Sigmoid colon (tissue), 4 donors: Measurements from ENCODE around the gene FTCDNL1.

ENCODE experiments used
- EP300 ChIP-seq, 4 donors: sonication (generic); formaldehyde crosslinking; IDR thresholded peaks; one replicate each; pipeline ENCODE4 v1.6.1; 2017; ENCODE audit warnings: antibody characterized with exemption in 4 of 4
- TF ChIP-seq, protein P1 (sequence below), 4 experiments: fragments of 450-650 bp in 3 of 4; fragments of 200-600 bp in 1 of 4; IDR thresholded peaks; one replicate each; pipeline ENCODE4 v1.5.1; 2016 to 2019; ENCODE audit warnings: antibody characterized with exemption in 4 of 4, mild to moderate bottlenecking in 3 of 4, moderate library complexity in 2 of 4

DNA sequence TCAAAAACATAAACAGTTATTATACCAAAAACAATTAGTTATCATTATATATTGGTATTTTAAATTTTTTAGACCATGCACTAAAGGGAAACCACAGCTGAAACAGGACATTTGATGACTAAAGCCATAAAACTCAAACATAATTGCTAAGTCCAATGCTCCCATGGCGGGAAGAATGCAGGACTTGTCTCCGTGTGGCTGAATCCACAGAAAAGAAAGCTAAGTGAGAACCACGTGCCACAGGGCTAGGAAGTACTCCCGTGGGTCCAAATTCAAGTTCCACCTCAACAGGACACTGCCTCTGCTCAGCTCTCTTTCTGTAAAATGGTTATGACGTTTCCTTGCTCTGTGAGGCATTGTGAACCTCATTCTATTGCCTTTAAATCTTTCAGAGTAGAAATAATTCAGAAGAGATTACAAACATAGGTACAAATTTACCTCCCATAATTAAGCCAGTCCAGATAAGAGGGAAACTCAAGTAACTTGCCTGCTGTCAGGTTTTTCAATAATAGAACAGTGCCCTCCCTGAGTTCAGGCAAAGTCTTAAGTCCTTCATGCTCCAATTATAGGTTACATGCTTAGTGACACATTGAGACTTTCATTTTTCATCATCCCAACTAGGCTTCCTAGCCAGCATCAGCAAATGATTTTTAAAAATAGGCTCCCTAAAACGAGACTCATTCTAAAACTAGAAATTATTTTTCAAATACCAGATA lies 36.7 kb downstream of the FTCDNL1 start:
- TF ChIP-seq EP300 (IDR thresholded peaks at IDR 0.05): no peak
- TF ChIP-seq, protein P1, sequence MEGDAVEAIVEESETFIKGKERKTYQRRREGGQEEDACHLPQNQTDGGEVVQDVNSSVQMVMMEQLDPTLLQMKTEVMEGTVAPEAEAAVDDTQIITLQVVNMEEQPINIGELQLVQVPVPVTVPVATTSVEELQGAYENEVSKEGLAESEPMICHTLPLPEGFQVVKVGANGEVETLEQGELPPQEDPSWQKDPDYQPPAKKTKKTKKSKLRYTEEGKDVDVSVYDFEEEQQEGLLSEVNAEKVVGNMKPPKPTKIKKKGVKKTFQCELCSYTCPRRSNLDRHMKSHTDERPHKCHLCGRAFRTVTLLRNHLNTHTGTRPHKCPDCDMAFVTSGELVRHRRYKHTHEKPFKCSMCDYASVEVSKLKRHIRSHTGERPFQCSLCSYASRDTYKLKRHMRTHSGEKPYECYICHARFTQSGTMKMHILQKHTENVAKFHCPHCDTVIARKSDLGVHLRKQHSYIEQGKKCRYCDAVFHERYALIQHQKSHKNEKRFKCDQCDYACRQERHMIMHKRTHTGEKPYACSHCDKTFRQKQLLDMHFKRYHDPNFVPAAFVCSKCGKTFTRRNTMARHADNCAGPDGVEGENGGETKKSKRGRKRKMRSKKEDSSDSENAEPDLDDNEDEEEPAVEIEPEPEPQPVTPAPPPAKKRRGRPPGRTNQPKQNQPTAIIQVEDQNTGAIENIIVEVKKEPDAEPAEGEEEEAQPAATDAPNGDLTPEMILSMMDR (IDR thresholded peaks at IDR 0.05): no peak
